Breast epithelium (tissue), 4 donors: ENCODE measurements around the gene PCDHGB4. TPM values are rescaled to one million over a fixed set of nuclear protein-coding genes. Genes with fewer than 3 reads are reported as not detected.
"Not testable (repeated sequence)": the region's sequence is repeated elsewhere in the genome, so short reads cannot be mapped to it uniquely, and the experiment has no call there.

ENCODE experiments used
- DNase-seq, 2 donors: peaks; one replicate each; pipeline ENCODE4 v3.0.0-alpha.2; 2019; ENCODE audit warnings: low spot score in 2 of 2
- H3K27ac ChIP-seq, 2 donors: fragments of 200-600 bp; sonication (generic) in 1 of 2; one replicate each; pipeline ENCODE4 v1.5.1; 2016 to 2019; ENCODE audit warnings: mild to moderate bottlenecking in 1 of 2
- H3K27me3 ChIP-seq, 2 donors: fragments of 200-600 bp; sonication (generic) in 1 of 2; one replicate each; pipeline versions ENCODE4 v1.5.1 to v1.6.0; 2017 to 2019; ENCODE audit warnings: control low read depth in 1 of 2, mild to moderate bottlenecking in 1 of 2
- H3K36me3 ChIP-seq: fragments of 200-600 bp; one replicate; pipeline ENCODE4 v1.5.1; 2019
- H3K4me1 ChIP-seq, 2 donors: fragments of 200-600 bp; sonication (generic); one replicate each; pipeline ENCODE4 v1.5.1; 2016 to 2019; ENCODE audit warnings: control low read depth in 1 of 2
- H3K4me3 ChIP-seq, 3 donors: fragments of 200-600 bp; sonication (generic); 1 replicate in 2 of 3; 2 replicates in 1 of 3; pipeline ENCODE4 v1.5.1; 2016 to 2019; ENCODE audit warnings: mild to moderate bottlenecking in 3 of 3, moderate library complexity in 2 of 3
- H3K9me3 ChIP-seq, 2 donors: fragments of 200-600 bp; sonication (generic) in 1 of 2; one replicate each; pipeline ENCODE4 v1.5.1; 2016 to 2019; ENCODE audit warnings: control low read depth in 1 of 2
- POLR2A ChIP-seq: fragments of 450-650 bp; IDR thresholded peaks from one replicate; pipeline ENCODE4 v1.6.1; 2016; ENCODE audit warnings: antibody characterized with exemption, mild to moderate bottlenecking, moderate library complexity
- POLR2AphosphoS5 ChIP-seq, 3 donors: sonication (generic); formaldehyde crosslinking; IDR thresholded peaks; one replicate each; pipeline ENCODE4 v1.6.1; 2017; ENCODE audit warnings: antibody characterized with exemption in 3 of 3
- intact Hi-C: fragments of 100-400 bp; cut with DNase I; formaldehyde crosslinking; loops from one replicate; pipeline ENCODE4 v1.15.1; 2023; ENCODE audit warnings: low total_unique reads
- total RNA-seq, 3 donors: library from RNA; depleted of rRNA; stranded (reverse); fragments of >200 nt; gene quantifications; one replicate each; pipeline ENCODE4 v1.1.0, GENCODE V29; 2016
- TF ChIP-seq, protein P1 (sequence below), 3 donors: fragments of 450-650 bp; IDR thresholded peaks; one replicate each; pipeline ENCODE4 v1.5.1; 2016 to 2017; ENCODE audit warnings: antibody characterized with exemption in 3 of 3, mild to moderate bottlenecking in 3 of 3, moderate library complexity in 3 of 3

Gene PCDHGB4
- total RNA-seq, 3 donors from 2014 or later = 5.3 to 10.5 (median 8.9) TPM

DNA sequence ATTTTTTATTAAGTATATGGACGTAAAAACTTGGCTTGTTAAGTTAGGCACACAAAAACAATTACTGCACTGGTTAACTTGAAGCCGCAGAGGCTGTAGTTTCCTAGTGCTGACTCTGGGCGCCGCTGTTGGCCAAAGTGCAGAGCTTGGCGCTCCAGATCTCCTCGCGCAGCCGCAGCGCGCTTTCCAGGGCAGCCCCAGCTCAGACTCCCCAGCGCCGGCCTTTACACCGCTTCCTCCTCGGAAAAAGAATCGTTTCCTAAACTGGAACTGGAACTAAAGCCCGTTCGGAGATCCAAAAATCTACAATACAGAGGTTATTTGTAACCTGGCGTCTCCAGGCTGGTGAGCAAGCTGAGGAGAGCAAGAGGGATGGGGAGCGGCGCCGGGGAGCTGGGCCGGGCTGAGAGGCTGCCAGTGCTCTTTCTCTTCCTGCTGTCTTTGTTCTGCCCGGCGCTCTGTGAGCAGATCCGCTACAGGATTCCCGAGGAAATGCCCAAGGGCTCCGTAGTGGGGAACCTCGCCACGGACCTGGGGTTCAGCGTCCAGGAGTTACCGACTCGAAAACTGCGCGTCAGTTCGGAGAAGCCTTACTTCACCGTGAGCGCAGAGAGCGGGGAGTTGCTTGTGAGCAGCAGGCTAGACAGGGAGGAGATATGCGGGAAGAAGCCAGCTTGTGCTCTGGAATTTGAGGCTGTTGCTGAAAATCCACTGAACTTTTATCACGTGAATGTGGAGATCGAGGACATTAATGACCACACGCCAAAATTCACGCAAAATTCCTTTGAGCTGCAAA, 10.5 kb downstream of the PCDHGB4 start, which contains the start of gene PCDHGB5:
PCDHGB5 (plus strand) TSS at position 192 of the 796 bp plus-strand sequence; CDS start at position 373, 181 bp downstream.
- H3K4me1 ChIP-seq, H3K36me3 ChIP-seq, H3K27ac ChIP-seq, H3K27me3 ChIP-seq, DNase-seq, intact Hi-C loops: not testable (repeated sequence)
- TF ChIP-seq, protein P1, sequence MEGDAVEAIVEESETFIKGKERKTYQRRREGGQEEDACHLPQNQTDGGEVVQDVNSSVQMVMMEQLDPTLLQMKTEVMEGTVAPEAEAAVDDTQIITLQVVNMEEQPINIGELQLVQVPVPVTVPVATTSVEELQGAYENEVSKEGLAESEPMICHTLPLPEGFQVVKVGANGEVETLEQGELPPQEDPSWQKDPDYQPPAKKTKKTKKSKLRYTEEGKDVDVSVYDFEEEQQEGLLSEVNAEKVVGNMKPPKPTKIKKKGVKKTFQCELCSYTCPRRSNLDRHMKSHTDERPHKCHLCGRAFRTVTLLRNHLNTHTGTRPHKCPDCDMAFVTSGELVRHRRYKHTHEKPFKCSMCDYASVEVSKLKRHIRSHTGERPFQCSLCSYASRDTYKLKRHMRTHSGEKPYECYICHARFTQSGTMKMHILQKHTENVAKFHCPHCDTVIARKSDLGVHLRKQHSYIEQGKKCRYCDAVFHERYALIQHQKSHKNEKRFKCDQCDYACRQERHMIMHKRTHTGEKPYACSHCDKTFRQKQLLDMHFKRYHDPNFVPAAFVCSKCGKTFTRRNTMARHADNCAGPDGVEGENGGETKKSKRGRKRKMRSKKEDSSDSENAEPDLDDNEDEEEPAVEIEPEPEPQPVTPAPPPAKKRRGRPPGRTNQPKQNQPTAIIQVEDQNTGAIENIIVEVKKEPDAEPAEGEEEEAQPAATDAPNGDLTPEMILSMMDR (IDR thresholded peaks at IDR 0.05) = peak in 2 of 3 donors; percentile 38 to 40
- Histone ChIP-seq H3K4me3 (peak within 1 kb of the TSS; percentile 1 to 45 (median 24)), H3K9me3 (peaks cover 79 to 96% of the 10 kb centered on the region in 2 donors)

DNA sequence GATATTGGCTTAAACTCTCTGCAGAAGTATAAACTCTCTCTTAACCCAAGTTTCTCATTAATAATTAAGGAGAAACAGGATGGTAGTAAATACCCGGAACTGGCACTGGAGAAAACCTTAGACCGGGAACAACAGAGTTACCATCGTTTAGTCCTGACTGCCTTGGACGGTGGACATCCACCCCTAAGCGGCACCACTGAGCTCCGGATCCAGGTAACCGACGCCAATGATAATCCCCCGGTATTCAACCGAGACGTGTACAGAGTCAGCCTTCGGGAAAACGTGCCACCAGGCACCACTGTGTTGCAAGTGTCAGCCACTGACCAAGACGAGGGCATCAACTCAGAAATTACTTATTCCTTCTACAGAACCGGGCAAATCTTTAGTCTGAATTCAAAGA, 11.1 kb downstream of the PCDHGB4 start:
- Histone ChIP-seq H3K27me3 (no peaks in the 10 kb centered on the region), H3K9me3 (peaks cover 79 to 96% of the 10 kb centered on the region in 2 donors), H3K27ac (no peak overlapping the region), H3K4me1 (no peaks in the 10 kb centered on the region), H3K4me3 (peak overlapping the region in 1 of 3 donors; percentile 10), H3K36me3 (no peaks in the 10 kb centered on the region)
- DNase-seq = no peak
- intact Hi-C loops = no loop called here
- no peak for TF ChIP-seq POLR2A
- TF ChIP-seq, protein P1 (IDR thresholded peaks at IDR 0.05) = no peak
- no peak for TF ChIP-seq POLR2AphosphoS5 (IDR thresholded peaks at IDR 0.05)

DNA sequence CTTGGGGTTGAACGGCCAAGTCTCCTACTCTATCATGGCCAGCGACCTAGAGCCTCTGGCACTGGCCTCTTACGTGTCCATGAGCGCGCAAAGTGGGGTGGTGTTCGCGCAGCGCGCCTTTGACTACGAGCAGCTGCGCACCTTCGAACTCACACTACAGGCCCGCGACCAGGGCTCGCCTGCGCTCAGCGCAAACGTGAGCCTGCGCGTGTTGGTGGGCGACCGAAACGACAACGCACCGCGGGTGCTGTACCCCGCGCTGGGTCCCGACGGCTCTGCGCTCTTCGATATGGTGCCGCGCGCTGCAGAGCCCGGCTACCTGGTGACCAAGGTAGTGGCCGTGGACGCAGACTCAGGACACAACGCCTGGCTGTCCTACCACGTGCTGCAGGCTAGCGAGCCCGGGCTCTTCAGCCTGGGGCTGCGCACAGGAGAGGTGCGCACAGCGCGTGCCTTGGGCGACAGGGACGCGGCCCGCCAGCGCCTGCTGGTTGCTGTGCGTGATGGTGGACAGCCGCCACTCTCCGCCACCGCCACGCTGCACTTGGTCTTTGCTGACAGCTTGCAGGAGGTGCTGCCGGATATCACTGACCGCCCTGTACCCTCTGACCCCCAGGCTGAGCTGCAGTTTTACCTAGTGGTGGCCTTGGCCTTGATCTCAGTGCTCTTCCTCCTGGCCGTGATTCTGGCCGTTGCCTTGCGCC, 12.2 kb downstream of the PCDHGB4 start:
- intact Hi-C loops = loop anchor here (5.0 kb wide), 1 partner anchor 128 kb away; no protein-coding TSS in a partner anchor
- no peaks in the 10 kb centered on the region for H3K27me3 ChIP-seq
- peak overlapping the region in 1 of 3 donors; percentile 35 for H3K4me3 ChIP-seq
- no peak overlapping the region for H3K27ac ChIP-seq
- TF ChIP-seq, protein P1 (IDR thresholded peaks at IDR 0.05) = no peak
- no peak for TF ChIP-seq POLR2A
- TF ChIP-seq POLR2AphosphoS5 (IDR thresholded peaks at IDR 0.05) = no peak
- H3K36me3 ChIP-seq = no peaks in the 10 kb centered on the region
- no peak for DNase-seq
- H3K4me1 ChIP-seq = no peaks in the 10 kb centered on the region
- peaks cover 79 to 96% of the 10 kb centered on the region in 2 donors for H3K9me3 ChIP-seq

DNA sequence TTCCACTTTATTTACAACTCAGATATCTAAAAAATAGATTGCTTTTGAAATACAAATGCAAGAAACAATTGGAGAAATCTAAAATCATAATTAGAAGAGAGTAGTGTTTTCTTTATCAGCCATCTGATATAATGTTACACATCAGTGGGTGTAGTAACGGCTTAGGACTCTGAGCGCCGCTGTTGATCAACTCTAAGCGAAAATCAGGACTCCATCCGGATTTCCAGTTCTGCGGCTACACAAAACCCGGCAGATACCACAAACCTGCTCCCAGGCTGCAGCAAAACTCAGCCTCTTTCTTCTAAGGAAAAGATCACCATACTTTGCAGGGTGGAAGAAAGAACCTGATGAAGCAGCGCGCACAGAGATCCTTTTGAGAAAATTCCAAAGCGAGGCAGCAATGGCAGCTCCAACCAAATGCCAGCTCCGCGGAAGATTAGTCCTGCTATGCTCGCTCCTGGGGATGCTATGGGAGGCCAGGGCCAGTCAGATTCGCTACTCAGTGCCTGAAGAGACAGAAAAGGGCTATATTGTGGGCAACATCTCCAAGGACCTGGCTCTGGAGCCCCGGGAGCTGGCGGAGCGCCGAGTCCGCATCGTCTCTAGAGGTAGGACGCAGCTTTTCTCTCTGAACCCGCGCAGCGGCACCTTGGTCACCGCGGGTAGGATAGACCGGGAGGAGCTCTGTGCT, 15.2 kb downstream of the PCDHGB4 start, which contains the start of gene PCDHGA9:
PCDHGA9 (plus strand) TSS at position 226 of the 691 bp plus-strand sequence; CDS start at position 401, 175 bp downstream.
- intact Hi-C loops = loop anchor here (5.0 kb wide), 1 partner anchor 125 kb away; no protein-coding TSS in a partner anchor
- Histone ChIP-seq H3K4me1 (no peaks in the 10 kb centered on the region), H3K9me3 (peaks cover 77 to 96% of the 10 kb centered on the region in 2 donors), H3K27me3 (no peaks in the 10 kb centered on the region), H3K4me3 (peak within 1 kb of the TSS; percentile 27 to 57 (median 35)), H3K36me3 (no peaks in the 10 kb centered on the region), H3K27ac (peak within 1 kb of the TSS in 1 of 2 donors; percentile 0)
- TF ChIP-seq POLR2AphosphoS5 (IDR thresholded peaks at IDR 0.05) (no peak), POLR2A (no peak)
- TF ChIP-seq, protein P1 (IDR thresholded peaks at IDR 0.05) = no peak
- DNase-seq = no peak
